Endothelial cell of umbilical vein (primary cell): ENCODE data around the gene PI4KA. TPM values are rescaled to one million over a fixed set of nuclear protein-coding genes. Genes with fewer than 3 reads are reported as not detected.

Experiments used
- BruUV-seq: library from RNA; stranded (reverse); fragments of 400-500 nt; replicated peaks from 2 replicates; lab custom pipeline; 2021; lab: Mats Ljungman, UMichigan
- CTCF ChIA-PET: fragments of 300-600, 350-600 bp; sonication (Branson Sonifier 250); formaldehyde crosslinking; loops from one replicate; lab custom pipeline; 2021; ENCODE audit warnings: antibody characterized with exemption, inconsistent platforms; lab: Charles Lee
- POLR2A ChIA-PET: fragments of 300-600, 350-600 bp; sonication (Branson Sonifier 250); formaldehyde crosslinking; loops from one replicate; lab custom pipeline; 2021; ENCODE audit warnings: antibody characterized with exemption, inconsistent platforms; lab: Charles Lee
- DNase-seq: peaks from one replicate; pipeline ENCODE4 v3.0.0-alpha.2; 2011; ENCODE audit warnings: low read depth, low spot score
- FAIRE-seq: peaks from 2 replicates; lab custom pipeline; 2011; peaks lifted over from hg19 to GRCh38; lab: Jason Lieb, UNC
- H2AFZ ChIP-seq: 2 replicates; pipeline ENCODE4 v1.6.0; 2012; ENCODE audit warnings: low read depth, low read length, control low read depth, inconsistent platforms
- H3K27ac ChIP-seq: 2 replicates; pipeline ENCODE4 v1.5.1; 2011; ENCODE audit warnings: low read depth, mild to moderate bottlenecking, control low read depth, low read length, moderate library complexity; ENCODE audit not compliant: insufficient read depth
- H3K27me3 ChIP-seq, 2 experiments: 2 replicates each; pipeline versions ENCODE4 v1.6.0 to v1.6.1; 2011; ENCODE audit warnings: low read length in 2 of 2, mixed read lengths in 1 of 2; ENCODE audit not compliant: control insufficient read depth in 2 of 2, insufficient read depth in 2 of 2
- H3K36me3 ChIP-seq, 2 experiments: 2 replicates in 1 of 2; 3 replicates in 1 of 2; pipeline ENCODE4 v1.5.1; 2011; ENCODE audit warnings: low read length in 2 of 2, mild to moderate bottlenecking in 1 of 2, moderate library complexity in 1 of 2; ENCODE audit not compliant: control insufficient read depth in 2 of 2, insufficient read depth in 2 of 2; ENCODE audit errors: extremely low read depth in 1 of 2
- H3K4me1 ChIP-seq: 3 replicates; pipeline ENCODE4 v1.5.1; 2011; ENCODE audit warnings: mild to moderate bottlenecking, low read length; ENCODE audit not compliant: control insufficient read depth, insufficient read depth; ENCODE audit errors: extremely low read depth
- H3K4me2 ChIP-seq: 2 replicates; pipeline ENCODE4 v1.6.1; 2011; ENCODE audit warnings: low read length, control low read depth, mixed read lengths; ENCODE audit not compliant: insufficient read depth
- H3K4me3 ChIP-seq, 3 experiments: fragments of 200-600 bp in 1 of 3; sonication (generic), shearing (Covaris generic) in 1 of 3; replicated peaks in 1 of 3; 2 replicates each; pipeline ENCODE4 v1.5.1; 2011 to 2016; ENCODE audit warnings: control low read depth in 3 of 3, low read length in 3 of 3, mild to moderate bottlenecking in 2 of 3, inconsistent platforms in 1 of 3, low read depth in 1 of 3, moderate library complexity in 1 of 3; ENCODE audit not compliant: insufficient read depth in 1 of 3
- H3K79me2 ChIP-seq: 2 replicates; pipeline ENCODE4 v1.6.0; 2012; ENCODE audit warnings: low read length, inconsistent platforms; ENCODE audit not compliant: control insufficient read depth, insufficient read depth
- H3K9ac ChIP-seq: replicated peaks from 2 replicates; pipeline ENCODE3; 2011; ENCODE audit warnings: low read length, control low read depth; ENCODE audit not compliant: insufficient read depth; ENCODE audit errors: extremely low read depth
- H3K9me1 ChIP-seq: replicated peaks from 3 replicates; pipeline ENCODE4 v1.6.0; 2011; ENCODE audit warnings: mild to moderate bottlenecking, low read length; ENCODE audit not compliant: control insufficient read depth, insufficient read depth; ENCODE audit errors: extremely low read depth
- H3K9me3 ChIP-seq: replicated peaks from 2 replicates; pipeline ENCODE4 v1.5.1; 2012; ENCODE audit warnings: low read length, inconsistent platforms; ENCODE audit not compliant: control insufficient read depth, insufficient read depth
- H4K20me1 ChIP-seq: replicated peaks from 2 replicates; pipeline ENCODE3; 2011; ENCODE audit warnings: mild to moderate bottlenecking, low read length; ENCODE audit not compliant: control insufficient read depth, insufficient read depth; ENCODE audit errors: extremely low read depth
- EZH2 ChIP-seq: IDR thresholded peaks from 2 replicates; pipeline ENCODE4 v1.6.1; 2012; ENCODE audit warnings: borderline replicate concordance, low read depth, mild to moderate bottlenecking, moderate library complexity, low read length, inconsistent platforms; ENCODE audit not compliant: severe bottlenecking
- FOS ChIP-seq: IDR thresholded peaks from 2 replicates; pipeline ENCODE4 v1.6.1; 2011; ENCODE audit warnings: mild to moderate bottlenecking, low read length, moderate library complexity, borderline replicate concordance; ENCODE audit not compliant: insufficient read depth
- GATA2 ChIP-seq: IDR thresholded peaks from 2 replicates; pipeline ENCODE4 v1.7.0; 2011; ENCODE audit warnings: low read depth, mild to moderate bottlenecking, moderate library complexity, mixed read lengths, low read length; ENCODE audit not compliant: insufficient read length, insufficient read depth
- JUN ChIP-seq: IDR thresholded peaks from 2 replicates; pipeline ENCODE4 v1.6.1; 2011; ENCODE audit warnings: borderline replicate concordance, low read depth; ENCODE audit not compliant: insufficient read length, insufficient read depth
- MYC ChIP-seq: IDR thresholded peaks from one replicate; pipeline ENCODE4 v1.6.1; 2011; ENCODE audit warnings: mild to moderate bottlenecking, low read depth, low read length
- POLR2A ChIP-seq: IDR thresholded peaks from 2 replicates; pipeline ENCODE4 v1.6.1; 2012; ENCODE audit warnings: low read depth, mild to moderate bottlenecking, control low read depth, low read length
- POLR2AphosphoS5 ChIP-seq: IDR thresholded peaks from 2 replicates; pipeline ENCODE4 v1.6.1; 2012; ENCODE audit warnings: low read depth, mild to moderate bottlenecking, control low read depth, low read length, moderate library complexity; ENCODE audit not compliant: insufficient read depth
- dilution Hi-C: fragments of 300-500 bp; cut with MboI; formaldehyde crosslinking; loops from one replicate; pipeline ENCODE4 v1.15.0; 2019; ENCODE audit warnings: low sequenced_read_pairs; ENCODE audit not compliant: extremely low pct_ligation_motif_present
- intact Hi-C: fragments of 100-400 bp; cut with micrococcal nuclease; formaldehyde crosslinking; loops from one replicate; pipeline ENCODE4 v1.10.0; 2022
- polyA plus RNA-seq, 4 experiments: library from polyadenylated mRNA; depleted of rRNA in 3 of 4; stranded (reverse) in 3 of 4; unstranded in 1 of 4; fragments of >200 nt; gene quantifications; 2 replicates each; pipeline versions ENCODE4 v1.2.1 to v1.2.3, GENCODE V29; 2011 to 2012; ENCODE audit warnings: missing spikeins in 1 of 4
- total RNA-seq: library from RNA; stranded (reverse); gene quantifications from 2 replicates; pipeline ENCODE4 v1.2.3, GENCODE V29; 2021
- TF ChIP-seq, protein P1 (sequence below), 2 donors: IDR thresholded peaks; 1 replicate in 1 of 2; 2 replicates in 1 of 2; pipeline ENCODE4 v1.5.1; 2011; ENCODE audit warnings: low read length in 2 of 2, mild to moderate bottlenecking in 2 of 2, moderate library complexity in 2 of 2, control low read depth in 1 of 2, inconsistent platforms in 1 of 2, low read depth in 1 of 2; ENCODE audit not compliant: insufficient read depth in 1 of 2; ENCODE audit errors: extremely low read depth in 1 of 2
- TF ChIP-seq, protein P2 (sequence below): IDR thresholded peaks from 2 replicates; pipeline ENCODE4 v1.6.1; 2011; ENCODE audit not compliant: insufficient read depth, insufficient read length

Gene PI4KA
- total and polyA plus RNA-seq, 2 donors (not counting 3 experiments of a cell fraction or from before 2014, with no cell fraction given), result 28.9 to 56.4 TPM

DNA sequence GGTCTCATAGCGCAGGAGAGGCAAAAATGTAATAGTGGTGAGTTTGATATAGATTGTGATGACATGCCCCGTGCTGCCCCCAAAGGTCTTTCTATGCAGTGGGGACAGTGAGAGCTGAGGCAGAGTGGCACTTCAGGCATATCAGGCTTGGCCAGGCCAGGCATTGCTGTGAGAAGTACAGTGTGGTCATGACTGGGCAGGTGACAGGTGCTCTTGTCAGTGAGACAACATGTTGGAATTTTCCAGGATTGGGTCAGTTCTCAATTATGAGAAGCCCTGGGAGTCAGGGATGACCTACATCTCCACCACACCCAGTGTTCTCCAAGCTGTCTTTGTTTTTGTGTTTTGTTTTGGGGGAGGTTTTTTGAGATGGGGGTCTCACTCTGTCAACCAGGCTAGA is 3.9 kb upstream of the PI4KA start:
- H3K4me3 ChIP-seq, result no peak overlapping the region
- no peaks in the 10 kb centered on the region for H3K27me3 ChIP-seq
- no peak overlapping the region for H3K9ac ChIP-seq
- no peak overlapping the region for H3K4me2 ChIP-seq
- H3K9me1 ChIP-seq, result no peaks in the 10 kb centered on the region
- no peak overlapping the region for H3K27ac ChIP-seq
- TF ChIP-seq POLR2A (no peak), MYC (no peak), POLR2AphosphoS5 (no peak), GATA2 (no peak), JUN (no peak), EZH2 (no peak), FOS (no peak)
- TF ChIP-seq, protein P1, sequence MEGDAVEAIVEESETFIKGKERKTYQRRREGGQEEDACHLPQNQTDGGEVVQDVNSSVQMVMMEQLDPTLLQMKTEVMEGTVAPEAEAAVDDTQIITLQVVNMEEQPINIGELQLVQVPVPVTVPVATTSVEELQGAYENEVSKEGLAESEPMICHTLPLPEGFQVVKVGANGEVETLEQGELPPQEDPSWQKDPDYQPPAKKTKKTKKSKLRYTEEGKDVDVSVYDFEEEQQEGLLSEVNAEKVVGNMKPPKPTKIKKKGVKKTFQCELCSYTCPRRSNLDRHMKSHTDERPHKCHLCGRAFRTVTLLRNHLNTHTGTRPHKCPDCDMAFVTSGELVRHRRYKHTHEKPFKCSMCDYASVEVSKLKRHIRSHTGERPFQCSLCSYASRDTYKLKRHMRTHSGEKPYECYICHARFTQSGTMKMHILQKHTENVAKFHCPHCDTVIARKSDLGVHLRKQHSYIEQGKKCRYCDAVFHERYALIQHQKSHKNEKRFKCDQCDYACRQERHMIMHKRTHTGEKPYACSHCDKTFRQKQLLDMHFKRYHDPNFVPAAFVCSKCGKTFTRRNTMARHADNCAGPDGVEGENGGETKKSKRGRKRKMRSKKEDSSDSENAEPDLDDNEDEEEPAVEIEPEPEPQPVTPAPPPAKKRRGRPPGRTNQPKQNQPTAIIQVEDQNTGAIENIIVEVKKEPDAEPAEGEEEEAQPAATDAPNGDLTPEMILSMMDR (IDR thresholded peaks at IDR 0.05; ENCODE audit: extremely low read depth in 1 of 2, insufficient read depth in 1 of 2, low read depth in 1 of 2, low read length in 2 of 2), result no peak
- TF ChIP-seq, protein P2, sequence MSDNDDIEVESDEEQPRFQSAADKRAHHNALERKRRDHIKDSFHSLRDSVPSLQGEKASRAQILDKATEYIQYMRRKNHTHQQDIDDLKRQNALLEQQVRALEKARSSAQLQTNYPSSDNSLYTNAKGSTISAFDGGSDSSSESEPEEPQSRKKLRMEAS, result no peak
- H3K9me3 ChIP-seq, result no peaks in the 10 kb centered on the region
- CTCF ChIA-PET, result interaction anchor here (0.7 to 1.2 kb wide), 3 partner anchors 11 to 23 kb away, joined by 3 read pairs; no protein-coding TSS in a partner anchor
- FAIRE-seq (no peak), DNase-seq (no peak)
- no TSS peak for BruUV-seq
- dilution Hi-C loops, result no loop called here
- peaks cover 12% of the 10 kb centered on the region for H3K79me2 ChIP-seq
- H3K4me1 ChIP-seq, result peaks cover 15% of the 10 kb centered on the region
- no peak overlapping the region for H2AFZ ChIP-seq
- H4K20me1 ChIP-seq, result peaks cover under 1% of the 10 kb centered on the region
- intact Hi-C loops, result no loop called here
- H3K36me3 ChIP-seq, result peaks cover 0 to 7% of the 10 kb centered on the region in 2 experiments
- POLR2A ChIA-PET, result no interaction called here
